Prostate gland (tissue), 2 donors: ENCODE results near the gene HARS2.

Experiments used
- CTCF ChIP-seq, 4 experiments: fragments of 200-600 bp in 2 of 4; fragments of 450-650 bp in 2 of 4; sonication (generic) in 2 of 4; IDR thresholded peaks; 1 replicate in 3 of 4; 2 replicates in 1 of 4; pipeline ENCODE4 v1.5.1; 2016 to 2019; ENCODE audit warnings: antibody characterized with exemption in 4 of 4, mild to moderate bottlenecking in 2 of 4, moderate library complexity in 2 of 4
- POLR2A ChIP-seq: fragments of 450-650 bp; IDR thresholded peaks from one replicate; pipeline ENCODE4 v1.6.1; 2016; ENCODE audit warnings: antibody characterized with exemption, mild to moderate bottlenecking
- POLR2AphosphoS5 ChIP-seq: sonication (generic); formaldehyde crosslinking; IDR thresholded peaks from one replicate; pipeline ENCODE4 v1.6.1; 2017; ENCODE audit warnings: antibody characterized with exemption

GRCh38 chr5:140725799-140726471 lies 34.7 kb downstream of the HARS2 start:
- TF ChIP-seq CTCF (IDR thresholded peaks at IDR 0.05) (no peak), POLR2A (no peak), POLR2AphosphoS5 (no peak)
